Measurements from ENCODE around the gene LMF2.

DNA sequence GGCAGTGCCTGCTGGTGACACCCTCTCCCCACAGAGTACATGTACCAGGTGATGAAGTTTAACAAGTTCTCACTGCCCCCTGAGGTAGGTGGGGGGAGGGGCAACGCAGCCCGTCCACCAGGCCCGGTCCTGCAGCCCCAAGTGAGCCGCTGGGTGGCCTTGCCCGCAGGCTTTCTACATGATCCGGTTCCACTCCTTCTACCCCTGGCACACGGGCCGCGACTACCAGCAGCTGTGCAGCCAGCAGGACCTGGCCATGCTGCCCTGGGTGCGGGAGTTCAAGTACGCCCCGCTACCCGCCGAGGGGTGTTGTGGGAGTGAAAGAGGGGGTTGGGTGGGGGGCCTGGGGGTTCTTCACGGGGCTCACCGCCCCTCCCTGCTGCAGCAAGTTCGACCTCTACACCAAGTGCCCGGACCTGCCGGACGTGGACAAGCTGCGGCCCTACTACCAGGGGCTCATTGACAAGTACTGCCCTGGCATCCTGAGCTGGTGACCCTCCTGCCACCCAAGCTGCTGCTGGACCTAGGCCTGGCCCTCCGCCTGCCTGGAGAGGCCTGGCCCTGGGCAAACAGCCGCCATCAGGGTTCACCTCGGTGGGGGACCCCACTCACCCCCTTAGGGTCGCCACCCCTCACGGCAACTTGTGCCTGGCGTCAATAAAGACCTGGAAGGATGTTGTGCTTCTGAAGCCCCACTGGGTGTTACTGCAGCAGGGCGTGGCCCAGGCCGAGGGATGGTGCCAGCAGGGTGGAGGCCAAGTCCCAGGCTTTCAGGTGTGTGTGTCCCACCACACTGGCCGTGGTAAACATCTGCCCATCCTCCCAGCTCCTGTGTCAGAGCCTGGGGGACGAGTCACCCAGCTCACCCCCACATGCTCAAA lies 17.9 kb downstream of the LMF2 start:
- TF ChIP-seq, protein P1, sequence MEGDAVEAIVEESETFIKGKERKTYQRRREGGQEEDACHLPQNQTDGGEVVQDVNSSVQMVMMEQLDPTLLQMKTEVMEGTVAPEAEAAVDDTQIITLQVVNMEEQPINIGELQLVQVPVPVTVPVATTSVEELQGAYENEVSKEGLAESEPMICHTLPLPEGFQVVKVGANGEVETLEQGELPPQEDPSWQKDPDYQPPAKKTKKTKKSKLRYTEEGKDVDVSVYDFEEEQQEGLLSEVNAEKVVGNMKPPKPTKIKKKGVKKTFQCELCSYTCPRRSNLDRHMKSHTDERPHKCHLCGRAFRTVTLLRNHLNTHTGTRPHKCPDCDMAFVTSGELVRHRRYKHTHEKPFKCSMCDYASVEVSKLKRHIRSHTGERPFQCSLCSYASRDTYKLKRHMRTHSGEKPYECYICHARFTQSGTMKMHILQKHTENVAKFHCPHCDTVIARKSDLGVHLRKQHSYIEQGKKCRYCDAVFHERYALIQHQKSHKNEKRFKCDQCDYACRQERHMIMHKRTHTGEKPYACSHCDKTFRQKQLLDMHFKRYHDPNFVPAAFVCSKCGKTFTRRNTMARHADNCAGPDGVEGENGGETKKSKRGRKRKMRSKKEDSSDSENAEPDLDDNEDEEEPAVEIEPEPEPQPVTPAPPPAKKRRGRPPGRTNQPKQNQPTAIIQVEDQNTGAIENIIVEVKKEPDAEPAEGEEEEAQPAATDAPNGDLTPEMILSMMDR (IDR thresholded peaks at IDR 0.05), result no peak
- TF ChIP-seq POLR2A (IDR thresholded peaks at IDR 0.05), result no peak
- TF ChIP-seq POLR2AphosphoS5 (IDR thresholded peaks at IDR 0.05; ENCODE audit: insufficient read depth in 1 of 2, low read depth in 1 of 2), result no peak
